HepG2 (cell line): ENCODE results near the gene ESPN. TPM values are rescaled to one million over a fixed set of nuclear protein-coding genes. Genes with fewer than 3 reads are reported as not detected.
A peak's percentile ranks its signal among the peaks of the same experiment; 100 is the strongest.
"Not testable (repeated sequence)": the region's sequence is repeated elsewhere in the genome, so short reads cannot be mapped to it uniquely, and the experiment has no call there.

Source experiments
- ATAC-seq: fragments of 200-7000 bp; cut with Tn5 transposase; 3 replicates; pipeline ENCODE4 v1.9.1; 2020; ENCODE audit warnings: mild to moderate bottlenecking, moderate library complexity
- BruUV-seq: library from RNA; stranded (reverse); fragments of 400-500 nt; replicated peaks from 2 replicates; lab custom pipeline; 2021; lab: Mats Ljungman, UMichigan
- CTCF ChIA-PET: fragments of 300-600 bp; formaldehyde crosslinking; extraction: SDS; loops from one replicate; lab custom pipeline; 2021; ENCODE audit warnings: low total read pairs, inconsistent platforms, low intra/inter-chr PET ratio; lab: Yijun Ruan, JAX
- POLR2A ChIA-PET: fragments of 350-600 bp; sonication (Branson Sonifier 250); formaldehyde crosslinking; loops from one replicate; lab custom pipeline; 2020; ENCODE audit warnings: antibody characterized with exemption, inconsistent platforms; lab: Yijun Ruan, JAX
- DNase-seq: peaks from one replicate; pipeline ENCODE4 v3.0.0-alpha.2; 2015; ENCODE audit warnings: low spot score
- FAIRE-seq: peaks from 3 replicates; lab custom pipeline; 2011; peaks lifted over from hg19 to GRCh38; lab: Jason Lieb, UNC
- H2AFZ ChIP-seq: one replicate; pipeline ENCODE4 v1.6.1; 2011; ENCODE audit warnings: low read length, inconsistent platforms
- H3K27ac ChIP-seq: fragments of 300-600 bp; 3 replicates; pipeline ENCODE4 v1.8.0; 2011; ENCODE audit warnings: mixed run types, mild to moderate bottlenecking, mixed read lengths, low read length, inconsistent platforms; ENCODE audit not compliant: insufficient read depth; ENCODE audit errors: extremely low read length
- H3K27me3 ChIP-seq, 2 experiments: fragments of 200-600 bp in 1 of 2; 2 replicates in 1 of 2; 3 replicates in 1 of 2; pipeline versions ENCODE4 v1.6.0 to v1.8.0; 2011; ENCODE audit warnings: low read length in 2 of 2, mild to moderate bottlenecking in 2 of 2, moderate library complexity in 2 of 2, inconsistent platforms in 1 of 2; ENCODE audit not compliant: insufficient read depth in 2 of 2, control insufficient read depth in 1 of 2
- H3K36me3 ChIP-seq, 2 experiments: fragments of 200-600 bp in 1 of 2; replicated peaks in 1 of 2; 2 replicates in 1 of 2; 3 replicates in 1 of 2; pipeline versions ENCODE4 v1.5.1 to v1.8.0; 2011; ENCODE audit warnings: low read length in 2 of 2, inconsistent platforms in 1 of 2; ENCODE audit not compliant: insufficient read depth in 2 of 2, control insufficient read depth in 1 of 2
- H3K4me1 ChIP-seq: 2 replicates; pipeline ENCODE4 v1.5.1; 2012; ENCODE audit warnings: low read length, inconsistent platforms; ENCODE audit not compliant: insufficient read depth
- H3K4me2 ChIP-seq: 2 replicates; pipeline ENCODE4 v1.6.0; 2011; ENCODE audit warnings: low read depth, low read length, inconsistent platforms
- H3K4me3 ChIP-seq, 3 experiments: fragments of 200-600 bp in 1 of 3; sonication (generic), shearing (Covaris generic) in 1 of 3; replicated peaks in 1 of 3; 2 replicates each; pipeline ENCODE4 v1.5.1; 2011 to 2016; ENCODE audit warnings: low read length in 3 of 3, inconsistent platforms in 2 of 3, low read depth in 2 of 3, mild to moderate bottlenecking in 2 of 3, control low read depth in 1 of 3, mixed read lengths in 1 of 3; ENCODE audit not compliant: insufficient read depth in 1 of 3
- H3K79me2 ChIP-seq: one replicate; pipeline ENCODE4 v1.6.1; 2011; ENCODE audit warnings: low read length, inconsistent platforms; ENCODE audit not compliant: insufficient read depth
- H3K9ac ChIP-seq: 2 replicates; pipeline ENCODE4 v1.6.0; 2011; ENCODE audit warnings: mild to moderate bottlenecking, low read depth, low read length, inconsistent platforms; ENCODE audit not compliant: insufficient read depth
- H3K9me3 ChIP-seq: 2 replicates; pipeline ENCODE4 v1.5.1; 2012; ENCODE audit warnings: mild to moderate bottlenecking, low read length
- H4K20me1 ChIP-seq: 2 replicates; pipeline ENCODE4 v1.6.0; 2011; ENCODE audit warnings: inconsistent platforms, mild to moderate bottlenecking, low read length, moderate library complexity; ENCODE audit not compliant: insufficient read depth
- NFYB ChIP-seq: sonication (generic); formaldehyde crosslinking; IDR thresholded peaks from 2 replicates; pipeline ENCODE4 v1.4.0; 2020; ENCODE audit warnings: missing genetic modification reagents
- NFYC ChIP-seq: IDR thresholded peaks from 2 replicates; pipeline ENCODE4 v1.6.1; 2016; ENCODE audit warnings: missing genetic modification reagents, missing compliant biosample characterization
- POLR2A ChIP-seq, 2 experiments: IDR thresholded peaks; 2 replicates each; pipeline ENCODE4 v1.6.1; 2011; ENCODE audit warnings: low read depth in 2 of 2, low read length in 2 of 2, mild to moderate bottlenecking in 1 of 2, moderate library complexity in 1 of 2; ENCODE audit not compliant: insufficient read depth in 1 of 2
- SP4 ChIP-seq: sonication (generic); formaldehyde crosslinking; IDR thresholded peaks from 2 replicates; pipeline ENCODE4 v1.8.1; 2023; ENCODE audit warnings: mild to moderate bottlenecking, missing genetic modification reagents
- ZBTB38 ChIP-seq: sonication (generic); formaldehyde crosslinking; IDR thresholded peaks from 2 replicates; pipeline ENCODE4 v1.5.1; 2020; ENCODE audit warnings: mild to moderate bottlenecking, missing genetic modification reagents
- WGBS: methylation state at CpG from one replicate; pipeline ENCODE4 v1.1.6; 2017; ENCODE audit warnings: low lambda C conversion rate; 5-methylcytosine and 5-hydroxymethylcytosine counted together
- in situ Hi-C: cut with HindIII; loops from 2 replicates; pipeline ENCODE4 v1.10.0; 2017; ENCODE audit warnings: low pct_unique_long_range_greater_than_20kb; ENCODE audit not compliant: extremely low pct_ligation_motif_present
- intact Hi-C: fragments of 100-400 bp; cut with micrococcal nuclease; formaldehyde crosslinking; loops from one replicate; pipeline ENCODE4 v1.10.0; 2022; ENCODE audit not compliant: unreplicated experiment
- polyA plus RNA-seq, 8 experiments: library from polyadenylated mRNA; depleted of rRNA in 3 of 8; stranded (reverse) in 7 of 8; unstranded in 1 of 8; fragments of >200 nt; fragmentation: Illumina TruSeq in 4 of 8; extraction: Trizol in 4 of 8; gene quantifications; 2 replicates each; pipeline versions ENCODE4 v1.2.1 to v1.2.3, GENCODE V29; 2011 to 2016; ENCODE audit warnings: low read depth in 4 of 8, missing spikeins in 1 of 8, mixed read lengths in 1 of 8; ENCODE audit not compliant: insufficient read depth in 1 of 8
- total RNA-seq, 5 experiments: library from RNA; depleted of rRNA; stranded (reverse); fragments of >200 nt; fragmentation: Illumina TruSeq; extraction: Trizol; gene quantifications; 2 replicates each; pipeline ENCODE4 v1.2.3, GENCODE V29; 2016; ENCODE audit warnings: low read depth in 1 of 5

The ESPN gene
- total and polyA plus RNA-seq, 2 of the 13 experiments (the other 11 are each of a cell fraction or from before 2014, with no cell fraction given), result 48.6 to 54.2 TPM

GRCh38 chr1:6395130-6395529, 29.4 kb upstream of the ESPN start:
- BruUV-seq, H3K36me3 ChIP-seq, FAIRE-seq, CTCF ChIA-PET, H3K4me2 ChIP-seq, H2AFZ ChIP-seq, H3K4me3 ChIP-seq, H4K20me1 ChIP-seq, H3K9me3 ChIP-seq, H3K27ac ChIP-seq, in situ Hi-C loops, H3K9ac ChIP-seq, H3K27me3 ChIP-seq, ATAC-seq, intact Hi-C loops: not testable (repeated sequence)
- POLR2A ChIA-PET, result interaction anchor here (1.1 to 3.8 kb wide), 3 partner anchors 28 to 36 kb away, joined by 3 to 21 read pairs (median 7); no protein-coding TSS in a partner anchor
- peak; percentile 76 for TF ChIP-seq NFYB (CRISPR knock-in tag)
- TF ChIP-seq SP4 (CRISPR knock-in tag), result 0 out of 2 replicates have a peak, but pooled peaks have one; percentile 25
- TF ChIP-seq POLR2A (IDR thresholded peaks at IDR 0.05; ENCODE audit: insufficient read depth in 1 of 2, low read depth in 2 of 2, low read length in 2 of 2), result peak; percentile 40 to 63; a peak in 3 of 4 replicates
- peak; percentile 73 for TF ChIP-seq NFYC
- peak; percentile 14; the same call in 1 of the 2 replicates for TF ChIP-seq ZBTB38 (CRISPR knock-in tag)
- peak; percentile 31 for DNase-seq
- Histone ChIP-seq H3K79me2 (peaks cover 13% of the 10 kb centered on the region), H3K4me1 (peaks cover 46% of the 10 kb centered on the region)
- WGBS, result 93% methylated on average over 5 of the region's 8 CpGs

GRCh38 chr1:6395781-6396244, 28.8 kb upstream of the ESPN start:
- H3K36me3 ChIP-seq, H2AFZ ChIP-seq, in situ Hi-C loops, CTCF ChIA-PET, H3K4me2 ChIP-seq, ATAC-seq, H3K27me3 ChIP-seq, H4K20me1 ChIP-seq, BruUV-seq, H3K9ac ChIP-seq, H3K4me3 ChIP-seq, H3K9me3 ChIP-seq, H3K27ac ChIP-seq, FAIRE-seq, DNase-seq, intact Hi-C loops: not testable (repeated sequence)
- POLR2A ChIA-PET, result interaction anchor here (1.1 to 2.2 kb wide), 2 partner anchors 29 to 37 kb away, joined by 3 to 7 read pairs; no protein-coding TSS in a partner anchor
- H3K4me1 ChIP-seq, result peaks cover 46% of the 10 kb centered on the region
- WGBS, result 87% methylated on average over 15 of the region's 34 CpGs
- peaks cover 13% of the 10 kb centered on the region for H3K79me2 ChIP-seq
